T47D (cell line): ENCODE results near the gene SVEP1.

Experiments
- DNase-seq, 2 experiments: peaks; one replicate each; pipeline versions ENCODE4 v3.0.0 to v3.0.0-alpha.2; 2011 to 2012; ENCODE audit warnings: low read depth in 1 of 2, low spot score in 1 of 2
- JUND ChIP-seq: IDR thresholded peaks from 2 replicates; pipeline ENCODE4 v1.6.1; 2012; ENCODE audit warnings: low read depth
- in situ Hi-C: cut with HindIII; loops from 2 replicates; pipeline ENCODE4 v1.10.0; 2016; ENCODE audit warnings: low sequenced_read_pairs, low pct_unique_long_range_greater_than_20kb

The SVEP1 gene

GRCh38 chr9:110601098-110601497 is 21.6 kb upstream of the SVEP1 start:
- DNase-seq, result no peak

GRCh38 chr9:110599468-110599867 is 19.9 kb upstream of the SVEP1 start:
- in situ Hi-C loops, result no loop called here
- no peak for TF ChIP-seq JUND
- DNase-seq, result no peak

More at GRCh38 chr9:110601098-110601497, 21.6 kb upstream of the SVEP1 start:
- in situ Hi-C loops, result no loop called here
- no peak for TF ChIP-seq JUND

- no peak for TF ChIP-seq JUND
- in situ Hi-C loops, result no loop called here
- DNase-seq, result no peak
Observed at GRCh38 chr9:110592044-110592830, 12.7 kb upstream of the SVEP1 start.

- TF ChIP-seq JUND, result no peak
- in situ Hi-C loops, result no loop called here
Observed at GRCh38 chr9:110591526-110591925, 12.0 kb upstream of the SVEP1 start.

GRCh38 chr9:110590816-110591215 is 11.3 kb upstream of the SVEP1 start:
- in situ Hi-C loops, result no loop called here
- TF ChIP-seq JUND, result peak; percentile 35; the same call in 1 of the 2 replicates
- DNase-seq, result peak in 1 of 2 experiments; percentile 59

More at GRCh38 chr9:110591526-110591925, 12.0 kb upstream of the SVEP1 start:
- DNase-seq, result peak in 1 of 2 experiments; percentile 30

- TF ChIP-seq JUND, result no peak
- in situ Hi-C loops, result no loop called here
- DNase-seq, result peak in 1 of 2 experiments; percentile 79
Observed at GRCh38 chr9:110588296-110588695, 8.8 kb upstream of the SVEP1 start.

- no peak for TF ChIP-seq JUND
- DNase-seq, result peak in 1 of 2 experiments; percentile 44
- in situ Hi-C loops, result no loop called here
Observed at GRCh38 chr9:110583237-110583636, 3.7 kb upstream of the SVEP1 start.

GRCh38 chr9:110582156-110582555 is 2.6 kb upstream of the SVEP1 start:
- no peak for DNase-seq
- TF ChIP-seq JUND, result no peak
- in situ Hi-C loops, result no loop called here

GRCh38 chr9:110580850-110581249 is 1.3 kb upstream of the SVEP1 start:
- no peak for DNase-seq
- in situ Hi-C loops, result no loop called here
- no peak for TF ChIP-seq JUND

GRCh38 chr9:110579862-110580219 is 300 bp upstream of the SVEP1 start:
- TF ChIP-seq JUND, result no peak
- in situ Hi-C loops, result no loop called here

GRCh38 chr9:110578575-110579033 is 937 bp downstream of the SVEP1 start:
- TF ChIP-seq JUND, result no peak
- in situ Hi-C loops, result no loop called here
- no peak for DNase-seq

More at GRCh38 chr9:110579862-110580219, 300 bp upstream of the SVEP1 start:
- DNase-seq, result no peak

GRCh38 chr9:110575945-110576344 is 3.6 kb downstream of the SVEP1 start:
- peak; percentile 52 to 53 for DNase-seq

GRCh38 chr9:110575169-110575568 is 4.4 kb downstream of the SVEP1 start:
- in situ Hi-C loops, result no loop called here
- TF ChIP-seq JUND, result no peak
- peak in 1 of 2 experiments; percentile 51 for DNase-seq

More at GRCh38 chr9:110575945-110576344, 3.6 kb downstream of the SVEP1 start:
- TF ChIP-seq JUND, result peak; percentile 46; the same call in 1 of the 2 replicates
- in situ Hi-C loops, result no loop called here
